ENCODE data around the gene PQBP1.

- no peak for TF ChIP-seq CTCF (IDR thresholded peaks at IDR 0.05; ENCODE audit: low read depth, low read length)
- TF ChIP-seq POLR2A (IDR thresholded peaks at IDR 0.05; ENCODE audit: extremely low read depth, insufficient read length), result no peak
- TF ChIP-seq MAX (IDR thresholded peaks at IDR 0.05; ENCODE audit: low read depth, low read length), result no peak
- TF ChIP-seq MYC (IDR thresholded peaks at IDR 0.05; ENCODE audit: low read depth, low read length), result no peak
These were observed 12.1 kb downstream of the PQBP1 start for GRCh38 chrX:48909703-48910294.
